NCI-H446 treated with DMSO at 0.1 percent for 48 hours (cell line): ENCODE results near the gene CRTC1.

Source experiments
- DNase-seq: peaks from one replicate; lab custom pipeline; 2025; lab: John Stamatoyannopoulos, UW

Gene CRTC1

DNA sequence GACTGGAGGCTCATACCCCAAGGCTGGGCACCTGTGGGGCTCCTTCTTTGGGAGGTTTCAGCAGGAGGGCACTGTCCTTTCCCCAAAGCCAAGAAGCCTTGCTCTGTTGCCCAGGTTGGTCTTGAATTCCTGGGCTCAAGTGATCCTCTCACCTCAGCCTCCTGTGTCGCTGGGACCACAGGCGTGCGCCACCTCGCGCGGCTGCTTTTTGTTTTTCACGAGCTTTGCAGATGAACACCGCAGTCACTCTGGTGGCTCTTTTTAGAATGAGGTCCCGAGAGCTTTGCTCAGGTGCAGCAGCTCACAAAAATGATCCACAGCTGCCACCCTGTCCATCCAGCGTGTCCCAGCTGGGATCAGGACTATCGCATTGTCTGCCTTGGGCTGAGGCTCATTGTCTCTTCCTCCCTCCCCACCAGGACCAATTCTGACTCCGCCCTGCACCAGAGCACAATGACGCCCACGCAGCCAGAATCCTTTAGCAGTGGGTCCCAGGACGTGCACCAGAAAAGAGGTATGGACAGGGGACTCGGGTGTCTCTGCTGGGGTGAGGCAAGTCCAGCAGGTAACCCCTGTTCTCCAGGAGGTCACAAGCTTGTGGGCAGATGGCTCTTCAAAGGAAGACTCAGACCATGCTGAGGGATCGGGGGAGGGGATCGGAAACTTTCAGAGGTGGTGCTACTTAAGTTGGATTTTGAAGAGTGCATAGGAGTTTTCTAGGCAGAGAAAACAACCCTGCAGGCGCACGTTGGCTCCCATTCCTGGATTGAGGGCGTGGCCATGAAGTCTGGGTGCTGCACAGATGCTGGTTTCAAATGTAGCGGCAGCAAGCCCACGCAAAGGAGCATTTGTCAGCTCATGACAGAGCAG, 66.1 kb downstream of the CRTC1 start:
- DNase-seq = no peak

DNA sequence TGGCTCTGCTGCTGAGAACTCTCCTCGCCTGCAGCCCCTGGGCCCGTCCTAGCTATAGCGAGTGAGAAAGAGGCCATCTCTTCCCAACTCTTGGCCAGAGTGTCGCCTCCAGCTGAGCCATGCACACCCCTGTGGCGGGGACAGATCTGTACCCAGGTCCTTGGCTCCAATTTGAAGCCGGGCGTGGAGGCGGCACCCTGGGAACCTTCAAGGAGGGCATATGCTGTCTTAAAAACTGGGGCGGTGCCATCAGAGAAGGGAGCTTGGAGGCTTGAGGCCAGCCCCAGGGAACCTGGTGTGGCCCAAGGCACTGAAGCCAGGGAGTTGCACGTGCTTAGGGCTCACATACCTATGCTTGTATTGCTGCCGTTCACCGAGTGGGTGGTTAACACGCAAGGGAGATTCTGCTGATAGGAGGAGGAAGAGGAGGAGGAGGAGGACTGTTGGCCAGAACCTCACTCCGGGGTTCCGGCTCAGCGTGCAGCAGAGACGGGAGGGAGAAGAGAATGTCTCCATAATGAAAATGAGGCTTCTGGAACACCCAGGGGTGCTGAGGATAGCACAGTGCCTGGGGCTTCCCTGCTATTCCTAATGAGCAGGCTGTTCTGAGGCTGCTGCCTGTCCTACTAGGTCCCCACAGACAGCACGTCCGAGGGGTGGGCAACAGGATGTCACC, 67.0 kb downstream of the CRTC1 start:
- no peak for DNase-seq

- no peak for DNase-seq
These were observed 68.1 kb downstream of the CRTC1 start for GRCh38 chr19:18751571-18751970.

DNA sequence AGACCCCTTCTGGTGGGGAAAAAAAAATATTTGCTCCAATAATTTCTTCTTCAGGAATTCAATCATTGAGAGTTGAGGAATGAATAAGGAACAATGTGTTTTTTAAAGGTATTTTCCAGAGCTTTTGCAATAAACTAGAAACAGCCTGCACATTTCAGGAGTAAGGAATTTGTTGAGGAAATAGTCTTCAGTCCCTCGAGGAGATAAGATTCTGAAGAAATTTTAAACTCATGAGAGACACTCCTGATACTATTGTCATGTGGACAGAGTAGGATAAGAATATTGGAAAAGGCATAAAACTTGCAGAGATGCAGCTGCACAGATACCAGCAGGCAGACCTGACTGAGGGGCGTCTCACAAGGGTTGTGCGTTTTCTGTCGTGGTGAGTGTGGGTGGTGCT, 71.0 kb downstream of the CRTC1 start:
- no peak for DNase-seq

GRCh38 chr19:18756896-18757295, 73.4 kb downstream of the CRTC1 start:
- no peak for DNase-seq

DNA sequence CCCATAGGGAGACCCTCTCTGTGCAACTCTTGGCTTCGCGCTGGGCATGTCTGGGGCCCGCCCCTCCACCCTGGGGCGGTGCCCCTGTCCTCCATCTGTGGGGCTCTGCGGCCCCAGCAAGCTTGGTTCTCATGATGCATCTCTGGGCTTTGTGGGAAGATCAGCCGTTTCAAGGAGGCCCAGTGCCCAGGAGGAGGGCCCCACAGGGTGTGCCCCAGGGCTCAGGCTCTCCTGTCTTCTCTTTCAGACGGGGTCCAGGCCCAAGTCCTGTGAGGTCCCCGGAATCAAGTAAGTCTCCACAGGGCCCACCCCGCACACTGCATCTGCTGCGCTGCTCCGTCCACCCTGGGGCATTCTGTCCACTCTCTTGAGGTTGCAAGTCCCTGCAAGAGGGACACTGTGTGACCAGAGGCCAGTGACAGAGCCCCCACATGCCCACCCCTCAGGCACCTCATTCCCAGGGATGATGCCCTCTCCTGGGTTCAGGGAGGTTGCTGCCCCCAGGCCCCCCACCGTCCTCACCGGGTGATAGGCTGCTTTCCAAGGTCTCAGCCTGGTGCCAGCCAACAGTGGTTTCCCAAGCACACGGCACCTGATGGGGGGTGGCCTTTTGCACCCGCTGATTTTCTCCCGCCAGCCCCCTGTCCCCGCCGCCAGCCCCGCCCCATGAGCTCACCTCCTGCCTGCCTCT, 76.0 kb downstream of the CRTC1 start:
- DNase-seq = no peak

- DNase-seq = no peak
These were observed 76.5 kb downstream of the CRTC1 start for GRCh38 chr19:18759995-18760426.

GRCh38 chr19:18760440-18761383, 77.2 kb downstream of the CRTC1 start:
- no peak for DNase-seq

GRCh38 chr19:18761531-18762110, 78.1 kb downstream of the CRTC1 start:
- peak; percentile 31 for DNase-seq

DNA sequence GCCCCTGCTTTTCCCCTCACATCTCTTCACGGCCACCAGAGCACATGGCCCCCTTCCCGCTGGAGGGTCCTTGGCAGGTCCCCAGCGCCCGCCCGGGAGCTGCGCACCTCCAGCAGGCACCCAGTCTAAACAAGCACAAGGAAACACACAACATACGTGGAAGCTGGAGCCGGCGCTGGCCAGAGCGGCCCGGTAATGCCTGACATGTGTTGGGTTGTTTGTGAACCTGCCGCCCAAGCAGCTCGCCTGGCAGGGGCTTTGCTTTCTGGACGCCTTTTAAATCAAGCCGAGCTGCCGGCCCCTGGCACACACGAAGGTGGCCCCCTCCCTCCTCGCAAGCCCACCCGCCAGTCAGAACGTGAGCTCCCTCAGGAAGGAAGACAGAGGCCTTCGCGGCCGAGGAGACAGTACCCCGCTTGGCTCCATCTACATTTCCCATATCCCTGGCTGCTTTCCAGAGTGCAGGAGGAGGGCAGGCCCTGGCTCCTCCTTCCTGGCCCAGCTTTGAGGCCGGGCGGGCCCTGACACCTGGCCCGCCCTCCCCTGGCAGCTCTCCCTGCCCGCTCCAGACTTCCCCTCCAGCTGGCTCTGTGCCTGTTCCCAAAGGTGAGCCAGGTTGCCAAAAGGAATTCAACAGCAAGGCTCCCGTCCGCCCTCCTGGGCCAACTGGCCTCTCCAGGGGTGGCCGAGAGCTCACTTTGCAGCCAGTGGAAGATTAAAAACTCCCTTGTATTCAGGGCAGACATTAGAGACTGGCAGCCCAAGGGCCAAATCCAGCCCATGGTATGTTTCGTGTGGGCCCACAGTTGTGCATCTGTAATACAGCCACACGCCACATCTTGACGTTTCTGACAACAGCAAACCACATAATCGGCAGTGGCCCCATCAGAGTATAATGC, 78.9 kb downstream of the CRTC1 start:
- peak; percentile 96 for DNase-seq

GRCh38 chr19:18763674-18764590, 80.5 kb downstream of the CRTC1 start:
- DNase-seq = peak; percentile 50

DNA sequence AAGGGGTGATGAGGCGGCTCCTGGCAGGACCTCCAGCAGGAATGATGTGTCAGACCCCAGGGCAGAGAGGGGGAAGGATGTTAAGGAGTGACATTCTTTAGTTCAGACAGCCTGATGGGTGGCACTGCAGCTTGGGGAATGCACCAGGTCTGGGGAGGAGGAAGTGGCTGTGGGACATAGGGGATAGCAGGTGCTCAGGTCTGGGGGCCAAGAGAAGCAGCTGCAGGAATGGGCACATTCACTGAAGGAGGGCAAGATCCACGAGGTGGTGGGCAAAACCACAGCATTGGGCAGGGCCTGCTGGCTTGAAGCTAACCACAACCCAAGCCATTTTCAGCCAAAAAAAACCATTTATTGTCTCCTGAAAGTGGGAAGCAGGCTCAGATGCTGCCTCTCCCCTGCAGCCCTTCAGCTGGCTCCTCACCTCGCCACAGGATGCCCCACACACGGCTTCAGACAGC, 81.1 kb downstream of the CRTC1 start:
- DNase-seq = no peak

- DNase-seq = no peak
These were observed 81.7 kb downstream of the CRTC1 start for GRCh38 chr19:18765224-18765623.

DNA sequence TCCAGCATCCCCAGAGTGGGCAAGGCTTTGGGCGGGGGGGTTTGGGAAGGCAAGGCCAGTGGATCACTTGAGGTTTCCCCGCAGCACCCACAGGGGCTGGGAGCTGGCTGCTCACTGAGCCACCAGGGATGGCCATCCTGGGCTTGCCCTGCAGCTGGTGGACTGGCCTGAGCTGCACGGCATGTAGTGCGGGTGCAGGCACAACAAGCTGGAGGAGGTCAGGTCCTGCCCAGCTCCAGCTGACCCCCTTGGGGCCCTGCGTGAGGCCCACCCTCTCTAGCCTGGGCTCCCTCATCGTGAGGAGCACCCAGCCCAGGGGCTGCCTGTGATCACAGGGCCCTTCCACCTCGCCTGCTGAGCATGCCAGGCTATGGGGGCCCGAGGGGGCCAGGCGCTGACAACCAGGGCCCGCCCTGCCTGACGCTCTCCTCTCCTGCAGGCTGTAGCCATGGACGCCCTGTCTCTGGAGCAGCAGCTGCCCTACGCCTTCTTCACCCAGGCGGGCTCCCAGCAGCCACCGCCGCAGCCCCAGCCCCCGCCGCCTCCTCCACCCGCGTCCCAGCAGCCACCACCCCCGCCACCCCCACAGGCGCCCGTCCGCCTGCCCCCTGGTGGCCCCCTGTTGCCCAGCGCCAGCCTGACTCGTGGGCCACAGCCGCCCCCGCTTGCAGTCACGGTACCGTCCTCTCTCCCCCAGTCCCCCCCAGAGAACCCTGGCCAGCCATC, 84.7 kb downstream of the CRTC1 start:
- no peak for DNase-seq

DNA sequence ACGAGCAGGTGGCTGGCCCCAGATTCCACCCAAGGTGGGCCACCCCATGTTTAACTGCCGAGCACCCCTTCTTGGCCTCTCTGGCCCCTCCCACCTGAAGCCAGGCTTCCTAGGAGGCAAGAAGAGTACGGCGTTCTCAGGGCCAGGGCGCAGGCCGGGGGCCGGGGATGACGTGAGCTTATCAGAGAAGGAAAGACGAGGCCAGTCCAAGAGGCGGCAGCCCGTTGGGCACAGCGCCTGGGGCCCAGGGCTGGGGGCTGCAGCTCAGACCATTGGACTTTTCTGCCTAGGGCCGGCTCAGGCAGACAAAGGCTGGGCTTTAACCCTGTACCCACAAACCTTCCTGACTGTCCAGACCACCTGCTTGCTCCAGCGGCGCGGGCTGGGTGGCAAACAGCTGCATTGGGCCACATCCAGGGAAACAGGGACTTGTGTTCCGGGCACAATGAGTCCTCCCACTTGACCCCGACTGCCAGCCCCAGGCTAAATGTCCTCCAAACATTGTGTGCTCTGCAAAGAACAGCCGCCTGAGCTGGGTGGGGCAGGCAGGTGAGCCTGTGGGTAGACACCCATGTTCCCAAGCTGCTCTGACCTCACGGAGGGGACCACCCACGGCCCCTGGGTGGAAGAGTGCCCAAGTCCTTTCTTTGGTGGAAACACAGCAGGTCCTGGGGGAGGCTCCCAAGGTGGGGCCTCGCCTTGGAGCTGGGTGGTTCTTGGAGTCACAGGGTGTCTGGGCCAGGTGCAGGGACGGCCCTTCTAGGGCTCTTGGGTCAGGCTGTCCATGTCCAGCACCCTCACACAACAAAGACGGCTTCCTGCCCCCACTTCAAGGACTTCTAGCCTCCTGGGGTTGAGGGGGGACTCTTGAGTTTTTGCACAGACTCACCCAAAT, 85.8 kb downstream of the CRTC1 start:
- DNase-seq = no peak

DNA sequence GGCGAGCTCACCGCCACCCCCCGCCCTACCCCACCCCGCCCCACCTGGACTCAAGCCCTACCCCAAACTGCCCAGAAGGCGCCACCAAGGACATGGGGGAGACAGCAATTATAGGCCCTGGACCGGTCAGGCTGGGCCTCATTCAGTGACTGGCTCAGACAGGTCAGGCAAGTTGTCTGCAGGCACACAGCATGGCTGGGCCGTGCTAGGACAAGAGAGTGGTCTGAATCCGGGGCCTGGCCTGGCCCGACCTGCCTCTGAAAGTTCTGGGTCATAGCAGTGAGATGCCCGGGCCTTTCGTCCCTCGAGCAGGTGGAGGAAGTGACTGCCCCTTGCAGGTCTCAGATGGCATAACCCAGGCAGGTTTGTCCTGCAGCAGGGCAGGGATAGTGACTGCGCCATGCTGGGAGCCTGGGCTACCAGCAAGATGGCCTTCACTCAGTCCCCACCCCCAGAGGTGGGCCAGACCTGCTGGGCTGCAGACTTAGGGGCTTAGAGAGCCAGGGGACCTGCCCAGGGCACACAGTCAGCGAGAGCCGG, 86.6 kb downstream of the CRTC1 start:
- no peak for DNase-seq
